GM21528 (cell line): Measurements from ENCODE around the gene CA9.
"Not testable (repeated sequence)": the region's sequence is repeated elsewhere in the genome, so short reads cannot be mapped to it uniquely, and the experiment has no call there.

Source experiments
- ATAC-seq: cut with Tn5 transposase; IDR thresholded peaks from one replicate; pipeline ENCODE4 v1.9.1; 2021; ENCODE audit warnings: mild to moderate bottlenecking, moderate library complexity; ENCODE audit not compliant: unreplicated experiment, low FRiP score

Gene CA9

GRCh38 chr9:35673132-35674024 lies at the start of gene CA9:
Gene CA9 (plus strand): TSS chr9:35673928. CDS start chr9:35673960, 32 bp downstream.
- ATAC-seq, result no peak

GRCh38 chr9:35627575-35627974 lies 46.2 kb upstream of the CA9 start:
- no peak for ATAC-seq

- no peak for ATAC-seq
Observed at GRCh38 chr9:35628389-35628991, 45.2 kb upstream of the CA9 start.

- no peak for ATAC-seq
Observed at GRCh38 chr9:35629597-35629996, 44.1 kb upstream of the CA9 start.

- no peak for ATAC-seq
Observed at GRCh38 chr9:35635730-35636129, 38.0 kb upstream of the CA9 start.

GRCh38 chr9:35636135-35636876 lies 37.4 kb upstream of the CA9 start:
- no peak for ATAC-seq

- ATAC-seq, result not testable (repeated sequence)
Observed at GRCh38 chr9:35636877-35637246, 36.9 kb upstream of the CA9 start.

GRCh38 chr9:35637427-35637955 lies 36.2 kb upstream of the CA9 start:
- not testable (repeated sequence) for ATAC-seq

GRCh38 chr9:35638751-35639150 lies 35.0 kb upstream of the CA9 start:
- not testable (repeated sequence) for ATAC-seq

GRCh38 chr9:35639225-35639624 lies 34.5 kb upstream of the CA9 start:
- not testable (repeated sequence) for ATAC-seq

- ATAC-seq, result no peak
Observed at GRCh38 chr9:35639631-35640030, 34.1 kb upstream of the CA9 start.

- not testable (repeated sequence) for ATAC-seq
Observed at GRCh38 chr9:35640431-35640830, 33.3 kb upstream of the CA9 start.

GRCh38 chr9:35641478-35641877 lies 32.2 kb upstream of the CA9 start:
- ATAC-seq, result not testable (repeated sequence)

- no peak for ATAC-seq
Observed at GRCh38 chr9:35643046-35643445, 30.7 kb upstream of the CA9 start.

GRCh38 chr9:35645736-35646135 lies 28.0 kb upstream of the CA9 start:
- not testable (repeated sequence) for ATAC-seq

- peak; percentile 3 for ATAC-seq
Observed at GRCh38 chr9:35646153-35646532, 27.6 kb upstream of the CA9 start.

- peak; percentile 80 for ATAC-seq
Observed at GRCh38 chr9:35646533-35647265, 27.0 kb upstream of the CA9 start.

- no peak for ATAC-seq
Observed at GRCh38 chr9:35649431-35650340, 24.0 kb upstream of the CA9 start.
